HG03439 (cell line): Measurements from ENCODE around the gene CEP89.
"Not testable (repeated sequence)": the region's sequence is repeated elsewhere in the genome, so short reads cannot be mapped to it uniquely, and the experiment has no call there.

ENCODE experiments used
- ATAC-seq: cut with Tn5 transposase; IDR thresholded peaks from one replicate; pipeline ENCODE4 v1.9.1; 2021; ENCODE audit warnings: mild to moderate bottlenecking, moderate library complexity; ENCODE audit not compliant: unreplicated experiment

CEP89 gene

DNA sequence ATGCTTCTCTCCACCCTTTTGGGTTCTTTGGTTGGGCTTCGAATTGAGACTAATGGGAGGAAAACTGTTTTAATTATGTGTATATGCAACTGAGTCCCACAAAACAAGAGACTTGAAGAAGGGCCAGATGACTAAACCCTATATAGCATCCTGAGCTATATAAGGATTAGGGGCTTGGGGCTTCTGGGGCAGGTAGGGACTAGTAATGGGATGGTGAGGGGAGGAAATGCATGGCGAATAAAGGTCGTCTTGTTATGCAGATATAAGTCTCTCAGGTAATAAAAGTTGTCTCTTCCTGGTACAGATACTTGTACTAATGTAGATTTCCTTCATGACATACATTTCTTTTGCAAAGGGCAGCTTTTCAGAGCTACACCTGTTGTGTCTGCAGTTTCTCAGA, 99.4 kb downstream of the CEP89 start:
- ATAC-seq, result no peak

DNA sequence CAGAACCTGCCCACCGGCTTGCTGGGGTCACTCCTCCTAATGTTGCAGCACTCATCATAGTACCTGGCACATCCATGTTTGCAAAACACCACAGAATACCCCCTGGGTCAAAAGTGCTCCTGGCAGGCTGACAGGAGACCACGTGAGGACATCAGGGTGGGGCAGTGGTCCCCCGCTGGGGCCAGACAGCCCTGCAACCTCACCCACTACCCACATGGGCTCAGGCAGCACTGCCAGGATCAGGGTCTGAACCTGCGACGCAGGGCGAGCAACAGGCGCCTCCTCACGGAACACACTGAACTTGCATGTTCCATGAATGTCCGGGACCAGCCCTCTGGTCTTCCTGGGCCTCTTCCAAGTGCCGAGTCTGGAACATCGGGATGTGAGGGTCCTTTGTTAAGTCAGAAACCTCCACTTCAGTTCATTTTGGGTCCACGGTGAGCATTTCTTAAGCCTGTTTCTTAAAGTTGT, 100.7 kb downstream of the CEP89 start:
- no peak for ATAC-seq

DNA sequence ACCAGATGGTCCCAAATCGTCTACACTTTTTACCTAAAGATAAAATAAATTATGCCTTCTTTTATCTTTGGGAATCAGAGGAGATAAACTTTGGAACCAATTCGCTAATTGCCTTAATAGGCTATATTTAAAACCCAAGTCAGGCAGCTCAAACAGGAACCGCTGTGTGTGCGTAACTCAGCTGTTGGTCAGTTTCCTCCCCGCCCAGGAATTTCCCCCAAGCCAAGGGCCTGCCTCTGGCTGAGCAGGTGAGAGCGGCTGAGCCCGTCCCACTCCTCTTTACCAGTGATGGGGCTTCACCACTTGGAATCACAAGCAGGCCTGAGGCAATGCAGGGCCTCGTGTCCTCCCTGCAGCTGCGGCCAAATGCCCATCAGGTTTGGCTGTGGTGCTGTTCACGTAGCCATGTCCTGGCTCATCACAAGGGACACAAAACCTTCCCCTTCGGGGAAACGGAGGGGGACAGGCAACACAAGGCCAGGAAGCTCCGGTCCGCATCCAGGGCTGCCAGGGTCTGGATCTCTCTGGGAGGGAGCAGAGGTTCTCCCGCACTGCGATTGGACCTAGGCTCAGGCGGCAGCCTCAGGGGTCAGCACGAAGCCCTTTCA, 101.7 kb downstream of the CEP89 start:
- ATAC-seq, result no peak

DNA sequence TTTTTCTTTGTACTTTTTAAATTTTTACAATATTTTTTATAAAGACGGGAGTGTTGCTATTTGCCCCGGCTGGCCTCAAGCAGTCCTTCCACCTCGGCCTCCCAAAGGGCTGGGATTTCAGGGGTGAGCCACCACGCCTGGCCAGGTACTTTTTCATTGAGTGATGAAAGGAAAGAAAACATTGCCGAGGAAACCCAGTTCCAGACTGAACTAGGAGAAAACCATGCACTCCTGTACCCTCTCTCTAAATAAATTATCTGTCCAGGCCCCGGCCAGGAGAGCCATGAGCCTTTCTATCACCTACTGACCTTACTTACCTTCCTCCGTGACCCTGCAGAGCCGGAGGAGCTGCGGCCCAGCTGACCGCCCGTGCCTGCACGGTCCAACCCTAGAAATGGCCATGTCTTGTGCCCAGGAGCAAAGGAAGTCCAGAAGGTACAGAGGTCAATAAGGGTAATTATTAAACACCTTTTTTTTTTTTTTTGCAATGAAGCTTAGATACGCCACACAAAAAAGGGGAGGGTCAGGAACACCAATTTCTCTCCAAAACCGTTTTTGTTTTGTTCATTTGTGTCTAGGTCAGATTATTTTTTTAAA, 102.3 kb downstream of the CEP89 start, which contains the start of gene SLC7A9:
Gene SLC7A9 (minus strand): TSS at position 399 of the 597 bp plus-strand sequence. CDS start 1,233 bp downstream, outside the sequence.
- no peak for ATAC-seq

DNA sequence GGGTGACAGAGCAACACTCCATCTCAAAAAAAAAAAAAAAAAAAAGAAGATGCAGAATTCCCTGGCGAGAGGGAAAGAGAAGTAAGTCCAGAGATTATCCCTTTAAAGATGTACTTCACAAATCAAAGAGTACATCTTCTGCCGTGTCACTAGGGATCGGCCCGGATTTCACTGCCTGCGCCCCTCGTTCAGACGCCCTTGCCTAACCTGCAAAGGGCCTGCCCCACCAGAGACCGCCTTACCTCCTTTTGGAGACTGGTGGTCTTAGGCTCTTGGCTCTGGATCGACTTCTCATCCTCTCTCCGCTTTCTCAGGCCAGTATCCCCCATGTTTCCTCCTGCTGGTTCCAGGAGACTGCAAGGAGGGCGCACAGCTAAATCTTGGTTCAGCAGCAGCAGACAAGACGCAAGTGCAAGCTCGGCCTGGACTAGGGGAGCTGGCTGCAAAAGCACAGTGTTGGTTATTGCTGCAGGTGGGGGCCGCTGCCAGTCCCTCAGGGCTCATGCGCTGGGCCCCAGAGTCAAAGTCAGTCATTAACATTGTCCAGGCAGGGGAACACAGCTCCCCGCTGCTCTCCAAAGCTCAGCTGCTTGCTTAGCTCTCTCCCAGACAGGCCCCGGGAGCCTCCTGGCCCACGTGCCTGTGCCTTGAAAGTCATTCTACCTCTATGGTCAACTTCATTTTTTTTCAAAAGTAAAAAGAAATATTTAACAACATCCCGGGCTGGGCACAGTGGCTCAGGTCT, 103.4 kb downstream of the CEP89 start:
- no peak for ATAC-seq

DNA sequence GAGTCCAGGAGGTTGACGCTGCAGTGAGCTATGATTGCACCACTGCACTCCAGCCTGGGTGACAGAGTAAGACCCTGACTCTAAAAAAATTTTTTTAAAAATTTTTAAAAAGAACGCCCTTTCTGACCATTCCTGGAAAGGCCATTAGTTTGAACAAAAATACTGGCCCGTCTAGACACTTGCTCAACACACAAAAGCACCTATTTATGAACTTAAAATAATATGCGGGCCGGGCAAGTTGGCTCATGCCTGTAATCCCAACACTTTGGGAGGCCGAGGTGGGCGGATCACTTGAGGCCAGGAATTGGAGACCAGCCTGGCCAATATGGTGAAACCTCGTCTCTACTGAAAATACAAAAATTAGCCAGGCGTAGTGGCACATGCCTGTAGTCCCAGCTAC, 104.3 kb downstream of the CEP89 start:
- ATAC-seq, result not testable (repeated sequence)

DNA sequence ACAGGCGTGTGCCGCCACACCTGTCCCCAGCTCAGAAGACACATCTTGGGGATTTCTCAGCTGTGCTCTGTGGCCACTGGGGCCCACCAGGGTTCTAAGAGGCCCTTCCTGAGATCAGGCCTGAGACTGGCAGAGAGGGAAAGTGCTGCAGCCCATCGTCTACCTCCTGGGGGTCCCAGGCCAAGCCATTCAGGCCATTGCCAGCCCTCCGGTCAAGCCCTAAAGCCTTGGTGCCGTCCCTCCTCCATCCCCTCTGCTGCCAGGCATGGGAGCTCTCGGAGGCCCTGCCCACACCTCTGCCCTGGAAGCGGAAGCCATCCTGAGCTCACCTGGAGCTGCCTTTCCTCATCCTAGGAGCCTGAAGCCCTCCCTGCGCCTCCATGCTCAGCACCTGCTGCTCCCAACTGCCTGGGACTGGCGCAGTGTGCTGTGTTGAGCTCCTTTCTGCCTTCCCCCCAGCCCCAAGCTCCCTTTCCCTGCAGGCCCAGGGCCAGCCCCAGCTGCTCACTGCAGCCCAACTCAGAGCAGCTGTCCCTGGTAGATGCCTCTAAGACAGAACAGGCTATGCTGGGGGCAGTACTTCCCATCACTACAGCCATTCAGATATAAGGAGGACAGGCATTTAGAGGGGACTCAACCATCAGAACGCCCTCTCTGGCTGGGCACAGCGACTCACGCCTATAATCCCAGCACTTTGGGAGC, 105.0 kb downstream of the CEP89 start:
- ATAC-seq, result no peak

DNA sequence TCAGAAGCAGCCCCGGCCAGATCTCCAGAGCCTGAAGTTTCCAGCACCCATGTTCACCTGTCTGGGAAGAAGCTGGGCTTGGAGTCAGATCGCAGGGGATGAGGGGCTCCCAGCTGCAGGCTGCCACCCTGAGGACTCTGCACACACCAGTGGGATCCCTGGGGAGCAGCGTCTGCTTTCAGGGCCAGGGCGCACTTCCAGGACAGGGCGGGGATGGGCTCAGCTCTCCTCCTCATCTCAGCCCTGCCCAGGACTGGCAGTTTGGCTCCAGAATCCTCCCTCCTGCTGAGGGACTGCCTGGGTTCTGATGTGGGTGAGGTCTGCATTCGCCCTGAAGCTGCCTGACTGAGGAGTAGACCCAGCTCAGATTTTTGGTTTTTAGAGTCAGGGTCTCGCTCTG, 105.7 kb downstream of the CEP89 start:
- no peak for ATAC-seq

DNA sequence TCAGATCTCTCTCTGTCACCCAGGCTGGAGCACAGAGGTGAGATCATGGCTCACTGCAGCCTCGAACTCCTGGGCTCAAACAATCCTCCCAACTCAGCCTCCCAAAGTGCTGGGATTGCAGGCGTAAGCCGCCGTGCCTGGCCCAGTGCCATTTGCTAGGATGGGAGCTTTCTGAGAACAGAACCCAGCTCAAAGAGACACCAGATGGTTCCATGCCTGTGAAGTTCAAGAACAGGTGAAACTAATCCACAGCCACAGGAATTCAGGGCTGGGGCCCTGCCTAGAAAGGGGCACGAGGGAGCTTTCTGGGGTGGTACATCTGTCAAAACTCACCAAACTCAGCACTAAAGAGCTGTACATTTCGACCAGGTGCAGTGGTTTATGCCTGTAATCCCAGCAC, 106.4 kb downstream of the CEP89 start:
- ATAC-seq, result no peak

DNA sequence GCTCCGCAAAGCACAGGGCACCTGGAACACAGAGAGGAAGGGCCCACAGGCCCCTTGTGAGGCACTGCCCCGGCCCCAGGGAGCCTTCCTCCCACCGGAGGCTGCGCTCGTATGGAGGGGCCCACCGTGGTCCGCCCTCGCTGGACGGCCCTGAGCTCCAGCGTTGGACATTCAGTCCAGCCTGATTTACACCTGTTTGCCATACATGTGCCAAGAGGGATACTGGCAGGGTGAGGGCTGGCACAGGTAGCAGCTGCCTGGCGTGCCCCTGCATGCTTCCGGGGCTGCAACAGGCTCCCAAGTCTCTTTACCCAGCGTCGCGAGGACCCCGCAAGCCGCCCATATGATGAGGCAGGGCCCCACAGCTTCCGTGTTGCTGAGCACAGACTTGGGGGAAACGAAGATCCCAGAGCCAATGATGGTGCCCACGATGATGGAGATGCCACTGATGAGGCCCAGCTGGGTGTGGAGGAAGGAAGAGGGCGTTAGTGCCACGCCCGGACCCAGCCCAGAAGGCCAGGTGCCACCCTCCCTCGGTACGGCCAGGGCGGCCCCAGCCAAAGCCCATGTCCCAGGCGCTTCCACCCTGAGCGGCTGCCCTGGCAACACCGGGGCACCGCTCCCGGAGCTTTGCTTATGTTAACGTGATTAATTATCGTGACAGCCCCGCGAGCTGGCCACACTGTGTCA, 107.3 kb downstream of the CEP89 start:
- no peak for ATAC-seq

DNA sequence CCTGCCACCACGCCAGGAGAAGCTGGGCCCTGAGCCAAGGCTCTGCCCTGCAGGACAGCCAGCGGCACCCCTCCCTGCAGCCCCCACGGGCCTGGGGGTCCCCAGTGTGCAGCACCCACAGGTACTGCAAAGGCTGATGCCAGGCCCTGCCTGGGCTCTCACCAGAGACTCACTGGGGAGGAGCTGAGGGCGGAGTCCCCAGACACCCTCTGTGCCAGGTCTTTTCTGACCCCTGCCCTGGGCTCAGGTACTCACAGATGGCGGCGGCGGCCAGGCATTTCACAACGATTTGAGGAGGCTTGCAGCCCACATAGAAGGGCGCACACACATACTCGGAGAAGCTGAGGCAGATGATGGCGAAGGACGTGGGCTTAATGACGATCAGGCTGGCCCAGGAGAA, 107.9 kb downstream of the CEP89 start:
- no peak for ATAC-seq

DNA sequence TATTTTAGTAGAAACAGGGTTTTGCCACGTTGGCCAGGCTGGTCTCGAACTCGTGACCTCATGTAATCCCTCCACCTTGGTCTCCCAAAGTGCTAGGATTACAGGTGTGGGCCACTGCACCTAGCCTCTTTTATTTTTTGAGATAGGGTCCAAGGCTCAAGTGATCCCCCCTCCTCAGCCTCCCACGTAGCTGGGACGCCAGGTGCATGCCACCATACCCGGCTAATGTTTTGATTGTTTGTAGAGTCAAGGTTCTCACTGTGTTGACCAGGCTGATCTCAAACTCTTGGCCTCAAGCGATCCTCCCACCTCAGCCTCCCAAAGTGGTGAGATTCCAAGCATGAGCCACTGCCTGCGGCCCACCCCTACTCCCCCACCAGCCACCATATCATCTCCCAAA, 108.5 kb downstream of the CEP89 start:
- no peak for ATAC-seq

DNA sequence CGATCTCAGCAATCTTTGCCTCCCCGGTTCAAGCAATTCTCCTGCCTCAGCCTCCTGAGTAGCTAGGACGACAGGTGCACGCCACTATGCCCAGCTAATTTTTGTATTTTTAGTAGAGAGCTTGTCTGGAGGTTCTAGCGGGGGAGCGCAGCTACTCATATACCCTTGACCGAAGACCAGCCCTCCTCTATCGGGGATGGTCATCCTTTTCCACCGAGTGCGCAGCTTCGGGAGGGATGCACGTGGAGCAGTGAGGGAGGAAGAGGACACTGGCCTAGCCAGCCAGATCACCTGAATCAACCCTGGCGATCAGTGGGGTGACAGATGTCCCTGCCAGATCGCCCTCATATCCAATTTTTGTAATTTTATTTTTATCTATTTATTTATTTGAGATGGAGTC, 109.0 kb downstream of the CEP89 start:
- ATAC-seq, result no peak

DNA sequence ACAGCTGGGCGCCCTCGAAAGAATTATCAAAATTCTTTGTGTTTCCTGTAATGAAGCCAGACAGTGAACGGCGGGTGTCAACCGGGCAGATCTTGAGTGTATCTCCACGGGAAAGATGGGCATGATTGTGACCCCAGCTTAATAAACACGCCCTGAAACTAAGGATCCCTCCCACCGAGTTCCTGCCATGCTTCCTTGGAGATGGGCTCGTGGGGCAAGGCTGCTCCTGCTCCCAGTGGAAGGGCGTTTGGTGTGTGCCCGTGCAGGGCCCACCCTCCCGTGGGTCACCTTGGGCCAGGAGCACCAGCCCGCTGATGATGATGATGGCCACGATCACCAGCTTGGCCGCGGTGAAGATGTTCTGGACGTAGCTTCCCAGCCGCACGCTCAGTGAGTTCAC, 109.6 kb downstream of the CEP89 start:
- no peak for ATAC-seq

DNA sequence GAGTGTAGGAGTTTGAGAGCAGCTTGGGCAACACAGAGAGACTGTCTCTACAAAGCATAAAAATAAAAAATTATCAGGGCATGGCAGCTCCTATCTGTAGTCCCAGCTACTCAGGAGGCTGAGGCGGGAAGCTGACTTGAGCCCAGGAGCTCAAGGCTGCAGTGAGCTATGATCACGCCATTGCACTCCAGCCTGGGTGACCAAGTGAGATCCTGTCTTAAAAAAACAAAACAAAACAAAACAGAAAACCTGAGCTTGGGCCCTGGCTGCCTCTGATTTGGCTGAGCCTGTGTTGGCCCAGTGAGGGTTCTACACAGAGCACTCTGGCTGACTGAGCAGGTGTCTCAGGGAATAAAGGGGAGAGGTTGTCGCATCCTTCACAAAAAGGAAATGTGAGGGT, 110.2 kb downstream of the CEP89 start:
- no peak for ATAC-seq

DNA sequence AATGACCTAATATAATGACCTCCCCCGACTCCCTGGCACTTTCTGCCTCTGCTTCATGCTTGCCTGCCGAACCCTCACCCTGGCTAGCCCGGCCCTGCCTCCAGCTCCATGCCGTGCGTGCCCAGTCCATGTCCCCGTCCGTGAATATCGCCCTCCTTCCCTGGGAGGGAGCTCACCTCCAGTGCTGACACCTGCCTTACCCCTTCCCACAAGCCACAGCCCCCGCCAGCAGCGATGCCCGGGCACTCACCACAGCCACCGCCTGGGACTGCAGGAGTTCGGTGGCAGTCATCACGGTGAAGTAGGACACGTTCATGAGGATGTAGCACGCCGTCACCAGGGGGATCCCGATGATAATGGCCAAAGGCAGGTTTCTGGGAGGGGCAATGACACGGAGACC, 112.2 kb downstream of the CEP89 start:
- no peak for ATAC-seq

DNA sequence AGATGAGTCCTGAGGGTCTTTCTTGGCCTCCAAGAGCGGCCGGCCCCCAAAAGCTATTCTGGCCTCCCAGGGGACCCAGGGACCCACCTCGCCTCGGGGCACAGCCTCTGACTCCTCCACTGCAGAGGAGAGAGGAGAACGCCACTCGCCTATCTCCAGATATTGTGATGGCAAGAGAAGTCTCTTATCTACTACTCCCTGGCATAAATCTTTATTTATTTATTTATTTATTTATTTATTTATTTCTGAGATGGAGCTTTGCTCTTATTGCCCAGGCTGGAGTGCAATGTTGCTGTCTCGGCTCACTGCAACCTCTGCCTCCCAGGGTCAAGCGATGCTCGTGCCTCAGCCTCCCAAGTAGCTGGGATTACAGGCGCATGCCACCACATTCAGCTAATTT, 113.2 kb downstream of the CEP89 start:
- ATAC-seq, result no peak

DNA sequence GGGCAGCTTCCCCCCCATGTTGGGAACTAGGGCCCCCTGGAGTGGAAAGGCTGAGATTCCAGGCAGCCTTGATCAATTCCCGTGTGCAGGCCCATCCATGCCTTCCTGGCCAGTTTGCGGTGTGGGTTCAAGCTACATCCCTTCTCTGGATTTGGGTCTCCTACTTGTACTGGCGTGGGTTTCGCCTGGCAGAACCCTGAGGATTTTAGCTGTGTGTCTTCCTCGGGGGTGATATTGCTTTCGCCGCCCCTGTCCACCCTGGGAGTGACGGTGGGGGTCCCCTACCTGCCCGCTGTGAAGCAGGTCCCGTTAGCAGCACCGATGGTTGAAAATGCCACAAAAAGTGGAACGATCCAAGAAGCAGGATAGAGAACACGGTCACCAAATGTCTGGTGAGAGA, 113.6 kb downstream of the CEP89 start:
- no peak for ATAC-seq

DNA sequence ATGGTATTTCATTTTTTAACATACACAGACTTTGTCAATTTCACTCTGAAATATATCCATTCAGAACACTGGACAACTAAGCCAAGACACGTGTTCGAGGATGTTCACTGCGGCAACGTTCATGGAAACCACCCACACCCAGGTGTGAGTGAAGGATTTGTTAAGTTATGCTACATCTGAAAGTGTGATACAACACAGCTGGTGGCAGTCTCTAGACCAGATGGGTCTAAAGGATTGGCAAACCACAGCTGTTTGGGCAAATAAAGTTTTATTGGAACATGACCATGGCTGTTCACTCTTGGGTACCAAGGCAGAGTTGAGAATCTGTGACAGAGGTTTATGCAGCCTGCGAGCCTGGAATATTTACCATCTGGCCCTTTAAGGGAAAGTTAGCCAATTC, 114.2 kb downstream of the CEP89 start:
- no peak for ATAC-seq

DNA sequence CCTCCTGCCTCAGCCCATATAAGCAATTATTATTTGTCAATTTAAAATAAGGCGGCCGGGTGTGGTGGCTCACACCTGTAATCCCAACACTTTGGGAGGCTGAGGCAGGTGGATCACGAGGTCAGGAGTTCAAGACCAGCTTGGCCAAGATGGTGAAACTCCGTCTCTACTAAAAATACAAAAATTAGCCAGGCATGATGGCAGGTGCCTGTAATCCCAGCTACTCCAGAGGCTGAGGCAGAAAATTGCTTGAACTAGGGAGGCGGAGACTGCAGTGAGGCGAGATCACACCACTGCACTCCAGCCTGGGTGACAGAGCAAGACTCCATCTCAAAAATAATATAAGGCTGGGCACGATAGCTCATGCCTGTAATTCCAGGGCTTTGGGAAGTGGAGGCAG, 114.9 kb downstream of the CEP89 start:
- not testable (repeated sequence) for ATAC-seq

DNA sequence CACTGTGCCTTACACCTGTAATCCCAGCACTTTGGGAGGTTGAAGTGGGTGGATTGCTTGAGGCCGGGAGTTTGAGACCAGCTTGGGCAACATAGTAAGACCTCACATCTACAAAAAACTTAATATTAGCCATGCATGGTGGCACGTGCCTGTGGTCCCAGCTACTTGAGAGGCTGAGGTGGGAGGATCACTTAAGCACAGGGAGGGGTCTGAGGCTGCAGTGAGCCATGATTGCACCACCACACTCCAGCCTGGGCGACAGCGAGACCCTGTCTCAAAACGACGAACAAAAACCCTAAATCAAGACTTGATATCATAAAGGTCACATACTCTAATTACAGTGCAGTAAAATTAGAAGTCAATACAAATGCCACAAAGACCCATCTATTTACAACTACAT, 119.5 kb downstream of the CEP89 start:
- no peak for ATAC-seq
